Measurements from ENCODE around the gene FOXO1.

Gene FOXO1

GRCh38 chr13:40572961-40573360 lies 93.5 kb downstream of the FOXO1 start:
- DNase-seq = no peak

- DNase-seq = no peak
These were observed 95.0 kb downstream of the FOXO1 start for GRCh38 chr13:40571338-40571963.

- no peak for DNase-seq
These were observed 95.5 kb downstream of the FOXO1 start for GRCh38 chr13:40570930-40571329.

GRCh38 chr13:40569024-40569350 lies 97.5 kb downstream of the FOXO1 start:
- DNase-seq = no peak

- no peak for DNase-seq
These were observed 98.0 kb downstream of the FOXO1 start for GRCh38 chr13:40568246-40569023.

- no peak for DNase-seq
These were observed 99.6 kb downstream of the FOXO1 start for GRCh38 chr13:40566811-40567210.

GRCh38 chr13:40565282-40566148 lies 100.9 kb downstream of the FOXO1 start:
- no peak for DNase-seq

GRCh38 chr13:40564342-40565001 lies 102.0 kb downstream of the FOXO1 start:
- no peak for DNase-seq

GRCh38 chr13:40563350-40564125 lies 102.9 kb downstream of the FOXO1 start:
- no peak for DNase-seq

GRCh38 chr13:40562975-40563349 lies 103.5 kb downstream of the FOXO1 start:
- no peak for DNase-seq

GRCh38 chr13:40559915-40560314 lies 106.5 kb downstream of the FOXO1 start:
- DNase-seq = no peak

GRCh38 chr13:40558656-40559055 lies 107.8 kb downstream of the FOXO1 start:
- DNase-seq = no peak

GRCh38 chr13:40556453-40556852 lies 110.0 kb downstream of the FOXO1 start:
- DNase-seq = no peak

GRCh38 chr13:40553356-40553755 lies 113.1 kb downstream of the FOXO1 start:
- DNase-seq = no peak

- no peak for DNase-seq
These were observed 113.5 kb downstream of the FOXO1 start for GRCh38 chr13:40552895-40553294.

- no peak for DNase-seq
These were observed 116.3 kb downstream of the FOXO1 start for GRCh38 chr13:40550130-40550529.

- no peak for DNase-seq
These were observed 116.8 kb downstream of the FOXO1 start for GRCh38 chr13:40549500-40550094.

GRCh38 chr13:40547591-40548315 lies 118.7 kb downstream of the FOXO1 start:
- no peak for DNase-seq

- DNase-seq = no peak
These were observed 120.4 kb downstream of the FOXO1 start for GRCh38 chr13:40546047-40546446.

GRCh38 chr13:40540328-40541044 lies 126.0 kb downstream of the FOXO1 start:
- DNase-seq = peak; percentile 26
